Activated T-cell treated with anti-CD3 and anti-CD28 coated beads, Interleukin-2, amount 50 U/mL, for 4 hours (primary cell): ENCODE results near the gene RPS27L. TPM values are rescaled to one million over a fixed set of nuclear protein-coding genes. Genes with fewer than 3 reads are reported as not detected.

Experiments
- ATAC-seq, 2 donors: fragments of 200-7000 bp; cut with Tn5 transposase; one replicate each; pipeline ENCODE4 v1.10.0; 2021
- DNase-seq: peaks from one replicate; pipeline ENCODE4 v3.0.0-alpha.2; 2020
- H3K27me3 Mint-ChIP-seq: one replicate; pipeline ENCODE4 v1.8.0; 2021; ENCODE audit warnings: low read depth, mixed read lengths
- H3K36me3 Mint-ChIP-seq: one replicate; pipeline ENCODE4 v1.8.0; 2022; ENCODE audit warnings: mixed read lengths; ENCODE audit not compliant: insufficient read depth
- H3K4me1 Mint-ChIP-seq: one replicate; pipeline ENCODE4 v1.8.0; 2021; ENCODE audit warnings: low read depth, mixed read lengths
- H3K4me3 Mint-ChIP-seq: one replicate; pipeline ENCODE4 v1.8.0; 2021; ENCODE audit warnings: mild to moderate bottlenecking, moderate library complexity, mixed read lengths
- H3K9me3 Mint-ChIP-seq: one replicate; pipeline ENCODE4 v1.8.0; 2021; ENCODE audit warnings: mixed read lengths
- total RNA-seq, 3 donors: library from RNA; stranded (reverse); gene quantifications; one replicate each; pipeline ENCODE4 v1.2.1, GENCODE V29; 2021

The RPS27L gene
- total RNA-seq, 3 donors from 2014 or later, result 82.0 to 114 (median 91.8) TPM

DNA sequence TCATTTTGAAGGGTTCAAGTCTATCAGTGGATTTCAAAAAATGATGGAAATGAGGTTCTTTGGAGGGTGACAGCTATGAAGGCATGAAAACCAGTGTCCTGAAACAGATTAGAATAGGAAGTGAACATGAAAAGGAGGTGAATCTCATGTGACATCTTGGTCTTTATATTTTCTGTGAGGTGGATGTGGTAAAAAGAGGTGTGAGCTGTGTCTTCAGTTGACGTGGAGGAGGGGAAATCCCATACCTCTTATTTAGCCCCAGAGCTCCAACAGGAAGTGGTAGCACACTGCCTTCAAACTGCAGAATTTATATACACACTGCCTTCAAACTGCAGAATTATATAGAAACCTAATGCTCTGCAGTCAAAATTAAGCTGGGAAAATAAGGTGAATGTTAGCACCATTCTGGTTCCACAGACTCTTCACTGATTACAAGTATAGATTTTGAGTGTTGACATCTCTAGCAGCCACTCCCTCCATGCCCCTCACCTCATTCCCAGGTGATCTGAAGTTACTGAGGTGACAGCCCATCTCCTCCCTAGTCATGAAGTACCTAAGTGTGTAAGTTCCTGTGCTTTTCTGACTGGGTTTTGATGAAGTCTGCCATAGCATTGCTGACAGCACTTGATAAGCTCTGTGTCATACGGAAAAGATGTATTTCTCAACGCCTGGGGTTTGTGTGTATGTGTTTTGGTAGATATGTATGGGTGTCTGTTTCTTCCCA, 34.8 kb upstream of the RPS27L start:
- Mint-ChIP-seq H3K27me3 (no peaks in the 10 kb centered on the region), H3K9me3 (no peaks in the 10 kb centered on the region), H3K4me1 (peaks cover 66% of the 10 kb centered on the region), H3K4me3 (peak overlapping the region; percentile 98), H3K36me3 (peaks cover 19% of the 10 kb centered on the region)
- peak; percentile 59 to 60 for ATAC-seq
- peak; percentile 25 for DNase-seq

DNA sequence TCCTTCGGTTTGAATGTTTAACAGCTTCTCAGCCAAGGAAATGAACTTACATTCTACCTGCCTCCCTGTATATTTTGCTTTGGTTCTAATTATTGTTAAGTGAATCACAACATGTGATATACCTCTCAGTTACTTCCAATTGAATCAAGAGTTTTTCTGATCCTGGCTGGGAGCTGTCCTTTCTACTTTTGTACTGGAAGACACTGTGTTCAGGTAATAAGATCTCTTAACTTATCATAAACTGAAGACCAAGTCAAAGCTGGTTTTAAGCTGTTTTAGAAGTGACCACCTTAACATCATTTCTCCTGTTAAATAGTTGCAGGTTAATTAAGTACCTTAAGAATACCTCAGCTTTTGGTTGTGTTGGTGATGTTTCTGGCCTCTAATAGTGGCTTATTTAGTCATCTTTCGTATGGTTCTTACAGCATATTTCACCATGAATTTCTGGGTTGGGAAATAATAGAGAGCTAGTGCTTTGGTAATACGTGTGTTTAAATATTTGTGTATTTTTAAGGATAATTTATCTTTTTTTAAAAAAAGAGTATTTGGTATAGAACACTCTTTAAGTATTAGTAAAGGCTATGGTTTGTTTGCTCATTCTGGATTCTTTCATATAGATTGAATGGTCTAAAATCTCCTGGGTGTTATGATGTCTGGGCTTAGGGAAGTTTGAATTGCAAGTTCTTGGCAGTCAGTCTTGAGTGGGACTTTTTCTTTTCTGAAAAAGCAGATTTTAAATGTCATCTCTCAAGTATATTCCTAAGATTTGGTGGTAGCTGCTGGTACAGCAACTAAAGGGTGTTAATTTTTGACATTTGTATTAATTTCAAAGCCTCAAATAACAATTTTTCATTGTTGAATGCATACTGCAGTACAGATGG, 33.7 kb upstream of the RPS27L start:
- Mint-ChIP-seq H3K27me3 (no peaks in the 10 kb centered on the region), H3K4me3 (peak overlapping the region; percentile 98), H3K36me3 (peaks cover 19% of the 10 kb centered on the region), H3K9me3 (no peaks in the 10 kb centered on the region), H3K4me1 (peaks cover 56% of the 10 kb centered on the region)
- DNase-seq, result no peak
- no peak for ATAC-seq

DNA sequence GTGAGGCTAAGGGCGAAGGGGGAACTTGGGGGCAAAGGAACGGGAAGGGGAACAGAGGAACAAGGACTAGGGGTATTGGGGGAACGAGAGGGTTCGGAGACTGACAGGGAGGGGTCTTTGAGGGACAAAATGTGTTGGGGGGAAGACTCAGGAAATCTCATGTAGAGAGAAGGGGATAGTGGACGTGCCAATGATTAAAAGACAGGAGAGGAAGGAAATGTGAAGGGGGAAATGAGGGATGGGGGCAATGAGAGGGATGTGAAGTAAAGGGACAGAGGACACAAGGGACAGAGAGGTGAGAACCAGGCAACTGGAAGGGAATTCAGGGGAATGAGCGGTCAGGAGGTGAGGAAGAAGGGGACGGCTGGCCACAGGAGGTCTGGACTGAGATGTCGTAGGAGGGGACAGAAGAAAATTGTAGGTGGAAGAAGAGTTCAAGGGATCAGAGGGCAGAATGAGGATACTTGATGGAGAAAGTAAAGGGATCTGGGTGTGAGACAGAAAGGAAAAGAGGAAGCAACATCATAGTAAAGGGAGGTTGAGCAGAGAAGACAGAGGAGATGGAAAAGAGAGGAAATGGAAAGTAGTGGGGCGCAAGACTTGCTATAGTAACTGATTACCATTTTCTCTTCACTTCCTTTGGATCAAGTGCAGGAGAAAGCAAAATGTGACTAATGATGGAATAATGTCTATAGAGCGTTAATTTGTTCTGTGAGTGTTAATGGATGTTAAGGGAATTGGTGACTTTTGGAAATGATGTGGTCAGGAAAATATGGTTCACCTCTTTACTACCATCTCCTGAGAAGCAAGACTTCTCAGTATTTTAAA, 32.9 kb upstream of the RPS27L start:
- no peak for DNase-seq
- ATAC-seq, result no peak
- Mint-ChIP-seq H3K4me1 (peaks cover 48% of the 10 kb centered on the region), H3K9me3 (no peaks in the 10 kb centered on the region), H3K4me3 (peak overlapping the region; percentile 98), H3K36me3 (peaks cover 15% of the 10 kb centered on the region), H3K27me3 (no peaks in the 10 kb centered on the region)

DNA sequence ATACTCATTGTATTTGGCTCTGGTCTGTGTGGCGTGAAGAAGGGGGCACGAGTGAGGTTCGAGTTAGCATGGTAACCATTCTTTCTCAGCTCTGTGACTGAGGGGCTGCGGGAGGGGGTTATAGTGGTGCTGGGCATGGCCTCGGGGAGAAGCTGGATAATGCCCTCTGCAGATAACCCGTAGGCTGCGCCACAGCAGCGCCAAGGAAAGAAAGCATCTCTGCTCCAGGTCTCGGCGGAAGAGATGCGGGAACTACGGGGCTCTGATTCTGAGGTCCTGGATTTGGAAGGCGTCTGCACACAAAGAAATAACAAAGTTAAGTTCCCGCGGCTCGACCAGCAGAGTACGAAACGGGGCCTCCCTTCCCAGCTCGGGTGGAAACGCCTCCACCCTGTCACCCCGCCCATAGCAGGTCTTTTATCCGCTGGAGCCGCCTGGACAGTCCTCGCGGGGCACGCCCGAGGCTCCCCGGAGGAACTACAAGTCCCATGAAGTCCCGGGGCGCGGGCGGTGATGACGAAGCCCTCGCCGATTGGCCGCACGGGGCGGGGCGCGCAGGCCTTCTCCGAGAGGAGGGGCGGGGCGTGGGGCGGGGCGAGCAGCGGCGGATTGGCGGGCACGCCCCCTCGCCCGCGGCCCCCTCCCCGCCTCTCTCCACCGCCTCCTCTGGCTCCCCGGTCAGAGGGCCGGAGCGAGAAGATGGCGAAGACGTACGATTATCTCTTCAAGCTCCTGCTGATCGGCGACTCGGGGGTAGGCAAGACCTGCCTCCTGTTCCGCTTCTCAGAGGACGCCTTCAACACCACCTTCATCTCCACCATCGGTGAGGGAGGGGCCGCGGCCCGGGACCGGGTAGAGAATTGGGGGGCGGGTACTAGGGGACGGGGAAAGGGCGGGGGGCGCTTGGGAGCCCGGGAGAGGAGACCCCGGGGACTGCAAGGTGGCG, 31.9 kb upstream of the RPS27L start, which contains the start of gene RAB8B:
RAB8B (plus strand) TSS at position 681 of the 946 bp plus-strand sequence; CDS start at position 700, 19 bp downstream.
- Mint-ChIP-seq H3K27me3 (no peaks in the 10 kb centered on the region), H3K9me3 (no peaks in the 10 kb centered on the region), H3K4me3 (peak within 1 kb of the TSS; percentile 98), H3K4me1 (peaks cover 39% of the 10 kb centered on the region), H3K36me3 (peaks cover 13% of the 10 kb centered on the region)
- DNase-seq (peak; percentile 99), ATAC-seq (peak; percentile 80 to 83)

DNA sequence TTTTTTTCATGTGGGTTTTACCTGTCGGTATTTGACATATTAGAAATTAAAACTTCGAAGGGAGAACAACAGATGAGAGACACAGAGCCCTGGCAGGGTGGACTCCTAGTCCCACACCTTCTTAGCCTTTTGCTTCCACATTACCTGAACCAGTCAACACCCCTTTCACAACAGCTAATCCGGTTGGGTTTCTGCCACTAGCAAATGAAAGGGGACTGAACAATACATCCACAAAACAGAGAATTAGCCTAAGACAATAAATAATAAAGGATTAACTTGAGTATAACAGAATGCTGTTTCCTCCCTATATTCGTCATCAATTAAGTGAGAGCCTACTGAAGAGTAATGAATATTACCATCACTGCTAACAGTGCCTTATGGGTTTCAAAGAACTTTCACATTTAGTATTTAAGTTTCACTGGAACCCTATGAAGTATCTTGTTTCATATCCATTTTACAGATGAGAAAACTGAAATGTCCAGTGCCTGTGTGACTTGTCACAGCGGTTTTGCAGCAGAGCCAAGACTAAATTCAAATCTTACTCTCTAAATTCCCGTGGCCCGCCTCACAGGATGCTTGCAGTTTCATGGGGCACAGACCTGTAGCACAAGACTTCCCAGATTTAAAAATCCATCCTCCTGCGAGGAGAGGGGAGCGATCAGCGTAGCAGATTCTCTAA, 31.1 kb upstream of the RPS27L start:
- H3K27me3 Mint-ChIP-seq, result no peaks in the 10 kb centered on the region
- peak overlapping the region; percentile 98 for H3K4me3 Mint-ChIP-seq
- peaks cover 10% of the 10 kb centered on the region for H3K36me3 Mint-ChIP-seq
- DNase-seq (no peak), ATAC-seq (peak; percentile 1 to 2)
- no peaks in the 10 kb centered on the region for H3K9me3 Mint-ChIP-seq
- H3K4me1 Mint-ChIP-seq, result peaks cover 33% of the 10 kb centered on the region

DNA sequence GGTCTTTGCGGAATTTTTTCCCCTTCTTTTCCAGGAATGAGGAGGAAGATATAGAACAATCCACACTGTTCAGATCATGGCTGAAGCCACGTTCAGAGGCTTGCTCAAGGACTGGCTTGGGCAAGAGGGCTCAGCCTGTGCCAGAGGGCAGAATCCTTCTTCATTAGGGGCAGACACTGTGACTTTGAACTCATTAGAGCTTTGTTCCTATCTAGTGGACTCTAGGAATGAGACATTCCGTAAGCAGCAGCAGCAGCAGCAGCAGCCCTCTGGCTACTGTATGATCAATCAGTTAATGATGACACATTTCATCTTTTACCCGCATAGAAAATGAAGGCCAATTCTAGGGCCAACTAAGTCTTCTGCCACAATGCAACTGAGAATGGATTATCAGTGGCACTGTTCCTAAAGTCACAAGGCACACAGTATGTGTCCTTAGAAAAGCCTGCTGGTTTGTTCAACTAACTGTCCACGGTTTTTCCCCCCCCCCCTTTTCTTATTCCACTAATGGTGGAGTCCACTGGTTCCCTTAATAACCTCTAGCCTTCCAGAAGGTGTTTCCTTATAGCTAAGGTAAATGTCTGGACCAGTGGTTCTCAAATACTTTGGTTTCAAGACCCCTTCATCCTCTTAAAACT, 30.4 kb upstream of the RPS27L start:
- Mint-ChIP-seq H3K4me1 (peaks cover 28% of the 10 kb centered on the region), H3K9me3 (no peaks in the 10 kb centered on the region), H3K36me3 (peaks cover 10% of the 10 kb centered on the region), H3K27me3 (no peaks in the 10 kb centered on the region), H3K4me3 (no peak overlapping the region)
- DNase-seq (no peak), ATAC-seq (no peak)

DNA sequence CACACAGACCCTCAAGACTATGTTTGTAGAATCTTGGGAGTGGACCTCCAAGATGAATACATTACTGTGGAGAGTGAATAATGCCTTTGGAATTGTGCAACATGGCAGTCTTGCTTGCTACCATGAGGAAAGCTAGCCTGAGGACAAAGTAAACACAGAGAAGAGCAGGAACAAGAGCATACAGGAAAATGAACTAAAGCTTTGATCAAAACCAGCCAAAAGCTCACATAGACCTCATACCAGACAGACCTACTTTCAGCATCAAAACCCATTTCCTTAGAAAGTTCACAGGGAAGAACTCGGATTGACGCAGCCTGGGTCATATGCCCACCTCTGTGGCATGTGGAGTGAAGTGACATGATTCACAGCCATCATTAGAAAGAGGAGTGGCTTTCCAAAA, 28.8 kb upstream of the RPS27L start:
- peaks cover 13% of the 10 kb centered on the region for H3K4me1 Mint-ChIP-seq
- no peak overlapping the region for H3K4me3 Mint-ChIP-seq
- no peaks in the 10 kb centered on the region for H3K9me3 Mint-ChIP-seq
- no peaks in the 10 kb centered on the region for H3K27me3 Mint-ChIP-seq
- DNase-seq, result no peak
- peaks cover 7% of the 10 kb centered on the region for H3K36me3 Mint-ChIP-seq
- no peak for ATAC-seq

DNA sequence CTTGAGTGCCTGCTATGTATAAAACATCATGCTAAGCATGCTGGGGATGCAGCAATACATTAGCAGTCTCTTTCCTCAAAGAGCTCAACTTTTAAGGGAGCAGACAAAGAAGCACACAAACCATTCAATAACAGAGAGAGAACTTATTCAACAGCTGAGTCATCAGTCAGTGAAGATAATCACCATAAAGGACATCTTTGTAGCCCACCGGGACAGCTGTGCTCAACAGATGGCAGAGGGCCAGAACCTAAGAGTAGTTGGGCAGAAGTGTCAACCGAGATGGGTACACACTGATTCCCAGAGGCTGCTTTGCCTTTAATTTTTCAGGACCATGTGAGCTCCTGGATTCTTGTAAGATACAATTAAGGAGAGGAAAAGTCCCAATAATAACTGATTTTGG, 27.9 kb upstream of the RPS27L start:
- DNase-seq (no peak), ATAC-seq (no peak)
- no peaks in the 10 kb centered on the region for H3K27me3 Mint-ChIP-seq
- peaks cover under 1% of the 10 kb centered on the region for H3K36me3 Mint-ChIP-seq
- H3K4me1 Mint-ChIP-seq, result peaks cover 13% of the 10 kb centered on the region
- no peak overlapping the region for H3K4me3 Mint-ChIP-seq
- no peaks in the 10 kb centered on the region for H3K9me3 Mint-ChIP-seq

DNA sequence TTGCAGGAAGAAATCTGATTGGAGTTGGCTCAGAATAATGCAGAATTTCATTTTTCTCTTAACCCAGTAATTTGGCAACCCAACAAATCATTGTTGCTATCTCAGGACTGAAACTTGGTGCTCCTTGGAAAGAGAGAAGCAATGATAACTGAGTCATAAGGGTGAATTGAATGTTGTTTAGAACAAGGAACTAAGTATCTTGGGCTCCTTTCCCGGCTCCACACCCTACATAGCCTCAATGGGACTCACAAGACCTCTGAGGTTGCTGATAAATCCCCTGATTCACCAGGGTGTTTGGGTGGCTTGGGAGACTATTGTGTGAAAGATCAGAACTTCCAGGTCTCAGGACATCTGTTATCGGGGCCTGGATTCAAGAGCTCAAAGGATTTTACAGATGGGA, 24.4 kb upstream of the RPS27L start:
- Mint-ChIP-seq H3K9me3 (no peaks in the 10 kb centered on the region), H3K4me3 (no peak overlapping the region), H3K4me1 (peaks cover 9% of the 10 kb centered on the region), H3K27me3 (no peaks in the 10 kb centered on the region), H3K36me3 (no peaks in the 10 kb centered on the region)
- DNase-seq (no peak), ATAC-seq (no peak)

DNA sequence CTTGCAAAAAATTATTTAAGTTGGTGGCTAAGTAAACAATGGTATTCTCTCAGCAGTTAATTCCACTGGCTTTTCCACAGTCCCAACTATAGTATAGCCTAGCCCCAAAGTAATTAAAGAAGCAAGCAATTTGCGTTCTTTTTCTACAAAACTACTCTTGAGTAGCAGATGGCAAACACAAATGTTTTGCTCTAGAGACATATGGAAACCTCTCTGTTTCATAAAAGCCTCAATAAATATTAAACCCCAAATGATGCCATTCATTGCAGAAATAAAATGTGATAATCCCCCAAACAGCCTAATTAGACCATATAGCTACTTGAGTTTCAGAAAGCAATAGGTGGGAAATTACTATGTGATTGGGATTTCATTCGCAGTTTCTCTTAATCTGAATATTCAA, 23.5 kb upstream of the RPS27L start:
- DNase-seq, result no peak
- no peak overlapping the region for H3K4me3 Mint-ChIP-seq
- no peaks in the 10 kb centered on the region for H3K9me3 Mint-ChIP-seq
- H3K36me3 Mint-ChIP-seq, result no peaks in the 10 kb centered on the region
- peaks cover 9% of the 10 kb centered on the region for H3K4me1 Mint-ChIP-seq
- H3K27me3 Mint-ChIP-seq, result no peaks in the 10 kb centered on the region
- ATAC-seq, result no peak

DNA sequence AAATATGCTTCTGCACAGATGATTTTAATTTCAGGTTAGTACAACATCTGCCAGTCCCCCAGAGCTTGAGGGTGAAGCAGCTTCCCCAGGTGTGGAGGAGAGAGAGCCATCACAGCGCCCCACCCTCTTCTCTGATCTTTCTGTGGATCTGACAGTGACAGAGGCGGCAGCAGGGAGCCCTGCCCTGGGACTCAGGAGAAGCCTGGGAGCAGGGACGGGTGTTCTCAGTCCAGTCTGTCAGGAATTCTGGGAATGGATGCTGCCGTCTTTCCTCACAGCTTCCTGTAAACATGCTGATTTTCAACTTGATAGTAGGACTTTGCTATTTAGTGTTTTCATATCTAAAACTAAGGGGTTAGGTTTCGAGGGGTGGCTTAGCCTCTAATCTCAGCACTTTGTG, 20.8 kb upstream of the RPS27L start:
- H3K36me3 Mint-ChIP-seq, result no peaks in the 10 kb centered on the region
- peaks cover 9% of the 10 kb centered on the region for H3K4me1 Mint-ChIP-seq
- no peak overlapping the region for H3K4me3 Mint-ChIP-seq
- no peaks in the 10 kb centered on the region for H3K9me3 Mint-ChIP-seq
- H3K27me3 Mint-ChIP-seq, result no peaks in the 10 kb centered on the region
- ATAC-seq (no peak), DNase-seq (no peak)

DNA sequence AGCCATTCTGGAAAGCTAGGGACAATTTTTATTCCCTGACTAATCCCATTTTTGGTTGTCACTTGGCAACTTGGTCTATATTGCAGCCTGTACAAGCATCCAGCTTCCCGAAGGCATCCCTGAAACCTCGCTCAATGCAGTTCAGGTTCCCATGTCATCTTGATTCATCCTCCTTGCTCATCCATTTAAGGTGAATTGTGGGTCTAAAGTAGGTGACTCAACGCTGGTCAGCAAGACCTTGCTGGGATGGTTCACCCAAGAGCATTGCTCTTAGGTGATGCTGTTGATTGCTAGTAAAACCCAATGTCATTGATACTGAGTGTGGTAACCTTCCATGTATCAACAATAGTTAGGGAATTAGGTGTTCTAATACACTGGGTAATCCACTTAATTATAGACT, 19.0 kb upstream of the RPS27L start:
- DNase-seq, result no peak

More for the DNA sequence above, 19.0 kb upstream of the RPS27L start:
- Mint-ChIP-seq H3K36me3 (no peaks in the 10 kb centered on the region), H3K4me3 (no peak overlapping the region), H3K9me3 (no peaks in the 10 kb centered on the region), H3K27me3 (no peaks in the 10 kb centered on the region), H3K4me1 (peaks cover 9% of the 10 kb centered on the region)
- no peak for ATAC-seq
